Vagina (tissue), 2 donors: ENCODE data around the gene TPPP.

ENCODE experiments used
- CTCF ChIP-seq, 3 experiments: fragments of 450-650 bp in 2 of 3; fragments of 200-600 bp in 1 of 3; sonication (generic) in 1 of 3; IDR thresholded peaks; one replicate each; pipeline ENCODE4 v1.5.1; 2017 to 2019; ENCODE audit warnings: antibody characterized with exemption in 3 of 3, mild to moderate bottlenecking in 2 of 3, moderate library complexity in 2 of 3
- POLR2A ChIP-seq, 2 donors: fragments of 450-650 bp; IDR thresholded peaks; one replicate each; pipeline ENCODE4 v1.6.1; 2017; ENCODE audit warnings: antibody characterized with exemption in 2 of 2, mild to moderate bottlenecking in 2 of 2, moderate library complexity in 2 of 2

- TF ChIP-seq CTCF (IDR thresholded peaks at IDR 0.05) (no peak), POLR2A (IDR thresholded peaks at IDR 0.05) (no peak)
Measured at GRCh38 chr5:691817-692528, 1.2 kb downstream of the TPPP start.
